K562 (cell line): ENCODE data around the gene SMG6. TPM values are rescaled to one million over a fixed set of nuclear protein-coding genes. Genes with fewer than 3 reads are reported as not detected.

Experiments
- ATAC-seq: fragments of 200-7000 bp; cut with Tn5 transposase; 3 replicates; pipeline ENCODE4 v1.9.1; 2020; ENCODE audit warnings: moderate library complexity
- BruUV-seq: library from RNA; stranded (reverse); fragments of 400-500 nt; replicated peaks from 2 replicates; lab custom pipeline; 2021; lab: Mats Ljungman, UMichigan
- CTCF ChIA-PET: fragments of 300-600 bp; formaldehyde crosslinking; extraction: SDS; loops from one replicate; lab custom pipeline; 2021; ENCODE audit warnings: low intra/inter-chr PET ratio; lab: Yijun Ruan, JAX
- POLR2A ChIA-PET: fragments of 300-600, 350-650 bp; sonication (Branson Sonifier 250); formaldehyde crosslinking; extraction: SDS; loops from one replicate; lab custom pipeline; 2021; ENCODE audit warnings: antibody characterized with exemption, inconsistent platforms; lab: Yijun Ruan, JAX
- DNase-seq, 4 experiments: peaks; one replicate each; pipeline versions ENCODE4 v3.0.0 to v3.0.0-alpha.2; 2011 to 2018; ENCODE audit warnings: low spot score in 3 of 4, mixed read lengths in 3 of 4; ENCODE audit errors: extremely low read depth in 1 of 4
- FAIRE-seq: peaks from 2 replicates; lab custom pipeline; 2011; peaks lifted over from hg19 to GRCh38; lab: Jason Lieb, UNC
- H2AFZ ChIP-seq: 2 replicates; pipeline ENCODE4 v1.6.0; 2011; ENCODE audit warnings: low read depth, low read length, control low read depth, inconsistent platforms
- H3K27ac ChIP-seq: fragments of 200-600 bp; 3 replicates; pipeline ENCODE4 v1.8.0; 2011; ENCODE audit warnings: low read depth, mild to moderate bottlenecking, control low read depth, inconsistent platforms, low read length, moderate library complexity, mixed read lengths; ENCODE audit errors: extremely low read depth
- H3K27me3 ChIP-seq, 2 experiments: fragments of 300-600 bp in 1 of 2; 2 replicates in 1 of 2; 3 replicates in 1 of 2; pipeline versions ENCODE4 v1.6.0 to v1.8.0; 2011; ENCODE audit warnings: inconsistent platforms in 2 of 2, low read length in 2 of 2, mild to moderate bottlenecking in 1 of 2, mixed read lengths in 1 of 2, moderate library complexity in 1 of 2; ENCODE audit not compliant: control insufficient read depth in 2 of 2, insufficient read depth in 2 of 2
- H3K36me3 ChIP-seq: fragments of 300-600 bp; 3 replicates; pipeline ENCODE4 v1.8.0; 2011; ENCODE audit warnings: mild to moderate bottlenecking, low read length, inconsistent platforms; ENCODE audit not compliant: control insufficient read depth, insufficient read depth
- H3K4me1 ChIP-seq, 2 experiments: fragments of 200-600 bp in 1 of 2; replicated peaks in 1 of 2; 2 replicates in 1 of 2; 3 replicates in 1 of 2; pipeline versions ENCODE4 v1.5.1 to v1.8.0; 2011; ENCODE audit warnings: inconsistent platforms in 2 of 2, low read length in 2 of 2, mild to moderate bottlenecking in 1 of 2, mixed read lengths in 1 of 2, moderate library complexity in 1 of 2; ENCODE audit not compliant: control insufficient read depth in 2 of 2, insufficient read depth in 2 of 2
- H3K4me2 ChIP-seq: 2 replicates; pipeline ENCODE4 v1.6.1; 2011; ENCODE audit warnings: low read length, control low read depth, inconsistent platforms, mixed read lengths; ENCODE audit not compliant: insufficient read depth
- H3K4me3 ChIP-seq: fragments of 200-600 bp; sonication (generic), shearing (Covaris generic); 2 replicates; pipeline ENCODE4 v1.5.1; 2016; ENCODE audit warnings: control low read depth, inconsistent platforms
- H3K79me2 ChIP-seq: fragments of 200-600 bp; 3 replicates; pipeline ENCODE4 v1.8.0; 2011; ENCODE audit warnings: low read length, inconsistent platforms; ENCODE audit not compliant: control insufficient read depth, insufficient read depth
- H3K9ac ChIP-seq, 2 experiments: 2 replicates each; pipeline versions ENCODE4 v1.6.0 to v1.6.1; 2011; ENCODE audit warnings: low read depth in 2 of 2, low read length in 2 of 2, control low read depth in 1 of 2, inconsistent platforms in 1 of 2, mild to moderate bottlenecking in 1 of 2, mixed read lengths in 1 of 2; ENCODE audit not compliant: insufficient read depth in 1 of 2
- H3K9me1 ChIP-seq: one replicate; pipeline ENCODE4 v1.6.0; 2011; ENCODE audit warnings: inconsistent platforms, mild to moderate bottlenecking, low read length, moderate library complexity; ENCODE audit not compliant: control insufficient read depth, insufficient read depth
- H3K9me3 ChIP-seq: replicated peaks from 2 replicates; pipeline ENCODE4 v1.5.1; 2011; ENCODE audit warnings: low read depth, low read length, inconsistent platforms; ENCODE audit not compliant: control insufficient read depth, insufficient read depth
- H4K20me1 ChIP-seq: replicated peaks from 2 replicates; pipeline ENCODE4 v1.6.1; 2011; ENCODE audit warnings: low read length, inconsistent platforms, mixed read lengths; ENCODE audit not compliant: control insufficient read depth, insufficient read depth
- ATF1 ChIP-seq, 2 experiments: fragments of 450-650 bp in 1 of 2; IDR thresholded peaks; 2 replicates each; pipeline ENCODE4 v1.6.1; 2016; ENCODE audit warnings: missing compliant biosample characterization in 1 of 2, missing genetic modification characterization in 1 of 2
- CHD1 ChIP-seq: fragments of 200-600 bp; sonication (generic); IDR thresholded peaks from one replicate; pipeline ENCODE4 v1.6.1; 2012; ENCODE audit warnings: mild to moderate bottlenecking, moderate library complexity, low read length, inconsistent platforms
- GABPA ChIP-seq: fragments of 200-800 bp; sonication (Bioruptor generic); conservative IDR thresholded peaks from 2 replicates; pipeline ENCODE4 v1.6.1; 2016; ENCODE audit warnings: low read depth, missing genetic modification characterization, missing compliant biosample characterization
- SIN3A ChIP-seq, 2 experiments: fragments of 150-350 bp in 1 of 2; IDR thresholded peaks; 2 replicates each; pipeline ENCODE4 v1.6.1; 2011 to 2016; ENCODE audit warnings: borderline replicate concordance in 2 of 2, low read depth in 2 of 2, low read length in 2 of 2, mild to moderate bottlenecking in 2 of 2, moderate library complexity in 2 of 2; ENCODE audit not compliant: control insufficient read depth in 1 of 2
- TRIM24 ChIP-seq, 2 experiments: fragments of 450-650 bp; IDR thresholded peaks; 2 replicates each; pipeline ENCODE4 v1.6.1; 2016
- YY1 ChIP-seq, 3 experiments: IDR thresholded peaks; 2 replicates each; pipeline ENCODE4 v1.6.1; 2011; ENCODE audit warnings: low read length in 2 of 3, mild to moderate bottlenecking in 2 of 3, moderate library complexity in 2 of 3, borderline replicate concordance in 1 of 3, control low read depth in 1 of 3, low read depth in 1 of 3; ENCODE audit not compliant: insufficient read depth in 3 of 3, insufficient replicate concordance in 2 of 3, control insufficient read depth in 1 of 3, insufficient read length in 1 of 3; ENCODE audit errors: extremely low read depth in 1 of 3
- ZFP36 ChIP-seq: fragments of 150-350 bp; IDR thresholded peaks from 2 replicates; pipeline ENCODE4 v1.6.1; 2018; ENCODE audit warnings: low read length, low read depth; ENCODE audit not compliant: partially characterized antibody
- ZNF696 ChIP-seq: fragments of 250-450 bp; sonication (Bioruptor Pico); conservative IDR thresholded peaks from 2 replicates; pipeline ENCODE4 v1.4.0; 2020; ENCODE audit warnings: mild to moderate bottlenecking, moderate library complexity
- WGBS: fragments of 100-300 bp; shearing (Covaris generic); methylation state at CpG from one replicate; pipeline ENCODE4 v1.1.6; 2016; ENCODE audit warnings: low coverage, mixed read lengths; ENCODE audit not compliant: insufficient coverage; ENCODE audit errors: missing lambda C conversion rate; 5-methylcytosine and 5-hydroxymethylcytosine counted together
- in situ Hi-C: fragments of 300-500 bp; cut with MboI; formaldehyde crosslinking; loops from 4 replicates; pipeline ENCODE4 v1.15.0; 2018; ENCODE audit warnings: inconsistent platforms, mixed read lengths
- intact Hi-C: fragments of 100-400 bp; cut with micrococcal nuclease; formaldehyde crosslinking; loops from 2 replicates; pipeline ENCODE4 v1.14.2; 2022
- polyA plus RNA-seq, 8 experiments: library from polyadenylated mRNA; depleted of rRNA in 4 of 8; stranded (reverse) in 5 of 8; unstranded in 3 of 8; fragments of >200 nt; fragmentation: Nextera tagmentation in 2 of 8; fragmentation: Illumina TruSeq in 1 of 8; extraction: Ambion mirVana in 2 of 8; extraction: Trizol in 1 of 8; gene quantifications; 2 replicates each; pipeline versions ENCODE4 v1.2.1 to v1.2.3, GENCODE V29; 2011 to 2014; ENCODE audit warnings: inconsistent platforms in 1 of 8, missing spikeins in 1 of 8
- total RNA-seq, 7 experiments: library from RNA; depleted of rRNA in 6 of 7; stranded (reverse); fragments of >200 nt in 6 of 7; fragmentation: Illumina TruSeq in 2 of 7; extraction: Trizol in 2 of 7; gene quantifications; 2 replicates each; pipeline versions ENCODE4 v1.2.1 to v1.2.3, GENCODE V29; 2011 to 2021; ENCODE audit warnings: low replicate concordance in 1 of 7

The SMG6 gene
- total and polyA plus RNA-seq, 9 of the 15 experiments (the other 6 are each of a cell fraction or from before 2014, with no cell fraction given): 0.44 to 13.9 (median 6.0) TPM

DNA sequence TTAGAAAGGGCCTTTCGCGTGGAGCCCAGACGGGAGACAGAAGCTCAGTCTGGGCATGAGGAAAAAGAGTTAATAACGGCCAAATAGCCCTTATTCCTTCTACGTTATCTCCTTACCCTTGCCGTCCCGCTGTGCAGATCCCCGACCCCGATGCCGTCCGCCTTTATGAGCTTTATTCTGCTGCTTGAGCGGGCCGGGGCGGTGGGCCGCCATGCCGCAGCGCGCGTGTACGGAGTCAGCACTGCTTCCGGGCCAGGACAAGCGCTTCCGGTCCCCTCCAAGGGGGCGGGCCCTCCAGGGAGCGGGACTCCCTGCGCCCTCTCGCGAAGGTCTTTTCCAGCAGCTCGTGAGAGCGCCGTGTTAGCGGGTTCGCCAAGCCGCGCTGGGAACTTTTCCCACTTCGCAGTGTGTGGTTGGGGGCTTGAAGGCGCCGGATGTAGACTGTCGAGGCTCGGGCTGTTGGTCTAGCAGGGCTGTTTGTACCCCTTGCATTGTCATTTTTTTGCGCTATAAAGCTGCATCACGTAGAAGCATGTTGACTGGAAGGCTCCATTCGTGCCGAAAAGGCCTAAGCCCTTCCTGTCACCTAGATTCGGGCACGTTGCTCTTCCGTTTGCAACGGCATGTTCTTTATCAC is 32.7 kb upstream of the SMG6 start, which contains the start of gene TSR1 (continued):
- TF ChIP-seq YY1 (IDR thresholded peaks at IDR 0.05; ENCODE audit: borderline replicate concordance in 1 of 3, control insufficient read depth in 1 of 3, extremely low read depth in 1 of 3, insufficient read depth in 3 of 3, insufficient read length in 1 of 3, insufficient replicate concordance in 2 of 3, low read depth in 1 of 3, low read length in 2 of 3) (peak; percentile 65 to 92 (median 89)), ZFP36 (no peak), TRIM24 (IDR thresholded peaks at IDR 0.05) (peak in 1 of 2 experiments; percentile 10; a peak in 1 of 4 replicates), ZNF696 (no peak)

DNA sequence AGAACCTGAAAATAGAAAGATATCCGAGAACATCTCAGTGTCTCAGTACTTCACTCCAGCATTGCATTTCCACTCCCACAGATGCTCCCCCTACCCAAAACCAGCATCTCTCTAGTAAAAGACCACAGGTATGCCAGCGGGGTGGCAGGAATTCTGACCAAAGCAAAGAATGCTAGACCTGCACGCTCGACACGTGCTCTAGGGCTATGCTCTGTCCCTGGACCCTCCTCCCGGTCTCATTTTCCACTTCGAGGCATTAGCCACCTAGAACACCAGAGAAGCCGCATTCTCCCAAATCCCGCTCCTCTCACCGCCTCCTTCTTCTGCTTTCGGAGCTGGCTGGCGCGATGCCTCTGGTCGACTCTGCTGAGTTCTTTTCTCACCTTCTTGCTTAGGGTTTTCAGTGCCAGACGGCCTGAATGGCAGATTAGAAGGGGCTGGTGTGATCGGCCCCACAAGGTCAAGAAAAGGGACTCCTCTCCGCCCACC is 32.2 kb upstream of the SMG6 start:
- peak overlapping the region; percentile 81 for H3K27ac ChIP-seq
- TSS peak; percentile 59 for BruUV-seq
- WGBS: 0% methylated on average over 11 of the region's 17 CpGs
- in situ Hi-C loops (no loop called here), intact Hi-C loops (no loop called here)
- peak overlapping the region; percentile 68 for H3K4me3 ChIP-seq
- H3K9me1 ChIP-seq: no peaks in the 10 kb centered on the region
- H3K79me2 ChIP-seq: peaks cover 68% of the 10 kb centered on the region
- ATAC-seq (no peak), FAIRE-seq (no peak), DNase-seq (peak in 2 of 4 experiments; percentile 17 to 26)
- peak overlapping the region; percentile 71; the same call in 1 of the 2 replicates for H2AFZ ChIP-seq
- H3K27me3 ChIP-seq: no peaks in the 10 kb centered on the region
- peak overlapping the region; percentile 93 for H3K4me2 ChIP-seq
- H3K4me1 ChIP-seq: peaks cover 16 to 21% of the 10 kb centered on the region in 2 experiments; a peak in 4 of 5 replicates
- no peaks in the 10 kb centered on the region; the same call in 1 of the 2 replicates for H3K9me3 ChIP-seq
- TF ChIP-seq SIN3A (IDR thresholded peaks at IDR 0.05; ENCODE audit: borderline replicate concordance in 2 of 2, control insufficient read depth in 1 of 2, low read depth in 2 of 2, low read length in 2 of 2) (peak in 1 of 2 experiments; percentile 37; a peak in 1 of 4 replicates), GABPA (tag) (0 out of 2 replicates have a peak, but pooled peaks have one; percentile 79), CHD1 (peak; percentile 71), ATF1 (CRISPR knock-in tag; IDR thresholded peaks at IDR 0.05) (no peak), ATF1 (tag; IDR thresholded peaks at IDR 0.05) (no peak)
- ChIA-PET POLR2A (interaction anchor here (0.6 to 2.0 kb wide), 10 partner anchors 9 to 1081 kb away, joined by 3 to 6 read pairs (median 3); no protein-coding TSS in a partner anchor), CTCF (no interaction called here)
- no peaks in the 10 kb centered on the region for H4K20me1 ChIP-seq
- peaks cover 48% of the 10 kb centered on the region for H3K36me3 ChIP-seq
- peak overlapping the region; percentile 96 to 97 for H3K9ac ChIP-seq
